Esophagus muscularis mucosa (tissue), 4 donors: ENCODE data around the gene ZNF394. TPM values are rescaled to one million over a fixed set of nuclear protein-coding genes. Genes with fewer than 3 reads are reported as not detected.
A peak's percentile ranks its signal among the peaks of the same experiment; 100 is the strongest.

Experiments
- DNase-seq: peaks from one replicate; pipeline ENCODE4 v3.0.0-alpha.2; 2017; ENCODE audit errors: extremely low spot score
- H3K27ac ChIP-seq, 4 donors: fragments of 200-600 bp; sonication (generic); replicated peaks in 1 of 4; 1 replicate in 3 of 4; 2 replicates in 1 of 4; pipeline ENCODE4 v1.5.1; 2016 to 2019; ENCODE audit warnings: mild to moderate bottlenecking in 1 of 4
- H3K27me3 ChIP-seq, 4 donors: fragments of 200-600 bp; sonication (generic); one replicate each; pipeline versions ENCODE4 v1.5.1 to v1.6.0; 2016 to 2019
- H3K36me3 ChIP-seq, 4 donors: fragments of 200-600 bp; sonication (generic); one replicate each; pipeline ENCODE4 v1.5.1; 2016 to 2019
- H3K4me1 ChIP-seq, 4 donors: fragments of 200-600 bp; sonication (generic); one replicate each; pipeline ENCODE4 v1.5.1; 2016 to 2019
- H3K4me3 ChIP-seq, 4 donors: fragments of 200-600 bp; sonication (generic); 1 replicate in 2 of 4; 2 replicates in 2 of 4; pipeline ENCODE4 v1.5.1; 2016 to 2019; ENCODE audit warnings: mild to moderate bottlenecking in 4 of 4, moderate library complexity in 1 of 4
- H3K9me3 ChIP-seq, 4 donors: fragments of 200-600 bp; sonication (generic); 1 replicate in 3 of 4; 2 replicates in 1 of 4; pipeline ENCODE4 v1.5.1; 2016 to 2019
- EP300 ChIP-seq: sonication (generic); formaldehyde crosslinking; IDR thresholded peaks from one replicate; pipeline ENCODE4 v1.6.1; 2017; ENCODE audit warnings: antibody characterized with exemption
- POLR2A ChIP-seq: fragments of 450-650 bp; IDR thresholded peaks from one replicate; pipeline ENCODE4 v1.6.1; 2017; ENCODE audit warnings: antibody characterized with exemption, moderate library complexity, mild to moderate bottlenecking, low read depth
- POLR2AphosphoS5 ChIP-seq, 2 donors: sonication (generic); formaldehyde crosslinking; IDR thresholded peaks; one replicate each; pipeline ENCODE4 v1.6.1; 2017; ENCODE audit warnings: antibody characterized with exemption in 2 of 2
- WGBS: methylation state at CpG from one replicate; pipeline ENCODE4 v1.1.5; 2018; 5-methylcytosine and 5-hydroxymethylcytosine counted together
- intact Hi-C: fragments of 100-400 bp; cut with DNase I; formaldehyde crosslinking; loops from one replicate; pipeline ENCODE4 v1.15.1; 2023
- total RNA-seq, 4 donors: library from RNA; depleted of rRNA; stranded (reverse); fragments of >200 nt; gene quantifications; one replicate each; pipeline versions ENCODE4 v1.1.0 to v1.2.1, GENCODE V29; 2016
- TF ChIP-seq, protein P1 (sequence below), 3 experiments: fragments of 200-600 bp in 2 of 3; fragments of 450-650 bp in 1 of 3; sonication (generic) in 2 of 3; IDR thresholded peaks; one replicate each; pipeline ENCODE4 v1.5.1; 2017 to 2019; ENCODE audit warnings: antibody characterized with exemption in 3 of 3, mild to moderate bottlenecking in 2 of 3, moderate library complexity in 1 of 3

ZNF394 gene
- total RNA-seq, 4 donors from 2014 or later: 26.6 to 37.9 (median 32.7) TPM

DNA sequence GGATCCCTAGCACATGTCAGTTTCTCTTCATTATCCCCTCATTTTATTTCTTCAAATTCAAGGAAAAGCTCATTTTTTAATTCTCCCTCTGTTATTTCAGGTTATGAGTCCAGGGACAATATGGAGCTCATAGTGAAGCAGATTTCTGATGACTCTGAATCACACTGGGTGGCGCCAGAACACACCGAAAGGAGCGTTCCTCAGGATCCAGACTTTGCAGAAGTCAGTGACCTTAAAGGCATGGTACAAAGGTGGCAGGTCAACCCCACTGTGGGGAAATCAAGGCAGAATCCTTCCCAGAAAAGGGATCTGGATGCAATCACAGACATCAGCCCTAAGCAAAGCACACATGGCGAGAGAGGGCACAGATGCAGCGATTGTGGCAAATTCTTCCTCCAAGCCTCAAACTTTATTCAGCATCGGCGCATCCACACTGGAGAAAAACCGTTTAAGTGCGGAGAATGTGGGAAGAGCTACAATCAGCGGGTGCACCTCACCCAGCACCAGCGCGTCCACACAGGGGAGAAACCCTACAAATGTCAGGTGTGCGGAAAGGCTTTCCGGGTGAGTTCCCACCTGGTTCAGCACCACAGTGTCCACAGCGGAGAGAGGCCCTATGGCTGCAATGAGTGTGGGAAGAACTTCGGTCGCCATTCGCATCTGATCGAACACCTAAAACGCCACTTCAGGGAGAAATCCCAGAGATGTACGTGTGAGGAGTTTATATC is 25.8 kb upstream of the ZNF394 start:
- Histone ChIP-seq H3K9me3 (peaks cover 0 to 25% (median 8%) of the 10 kb centered on the region in 4 donors), H3K4me1 (no peaks in the 10 kb centered on the region), H3K27me3 (no peaks in the 10 kb centered on the region), H3K4me3 (no peak overlapping the region), H3K36me3 (peaks cover 56 to 85% (median 69%) of the 10 kb centered on the region in 4 donors), H3K27ac (no peak overlapping the region)
- 96% methylated on average over 21 of the region's 21 CpGs for WGBS
- TF ChIP-seq POLR2AphosphoS5 (IDR thresholded peaks at IDR 0.05): no peak
- TF ChIP-seq EP300: no peak
- no peak for TF ChIP-seq POLR2A
- TF ChIP-seq, protein P1, sequence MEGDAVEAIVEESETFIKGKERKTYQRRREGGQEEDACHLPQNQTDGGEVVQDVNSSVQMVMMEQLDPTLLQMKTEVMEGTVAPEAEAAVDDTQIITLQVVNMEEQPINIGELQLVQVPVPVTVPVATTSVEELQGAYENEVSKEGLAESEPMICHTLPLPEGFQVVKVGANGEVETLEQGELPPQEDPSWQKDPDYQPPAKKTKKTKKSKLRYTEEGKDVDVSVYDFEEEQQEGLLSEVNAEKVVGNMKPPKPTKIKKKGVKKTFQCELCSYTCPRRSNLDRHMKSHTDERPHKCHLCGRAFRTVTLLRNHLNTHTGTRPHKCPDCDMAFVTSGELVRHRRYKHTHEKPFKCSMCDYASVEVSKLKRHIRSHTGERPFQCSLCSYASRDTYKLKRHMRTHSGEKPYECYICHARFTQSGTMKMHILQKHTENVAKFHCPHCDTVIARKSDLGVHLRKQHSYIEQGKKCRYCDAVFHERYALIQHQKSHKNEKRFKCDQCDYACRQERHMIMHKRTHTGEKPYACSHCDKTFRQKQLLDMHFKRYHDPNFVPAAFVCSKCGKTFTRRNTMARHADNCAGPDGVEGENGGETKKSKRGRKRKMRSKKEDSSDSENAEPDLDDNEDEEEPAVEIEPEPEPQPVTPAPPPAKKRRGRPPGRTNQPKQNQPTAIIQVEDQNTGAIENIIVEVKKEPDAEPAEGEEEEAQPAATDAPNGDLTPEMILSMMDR (IDR thresholded peaks at IDR 0.05): no peak
- DNase-seq: no peak
- intact Hi-C loops: no loop called here

DNA sequence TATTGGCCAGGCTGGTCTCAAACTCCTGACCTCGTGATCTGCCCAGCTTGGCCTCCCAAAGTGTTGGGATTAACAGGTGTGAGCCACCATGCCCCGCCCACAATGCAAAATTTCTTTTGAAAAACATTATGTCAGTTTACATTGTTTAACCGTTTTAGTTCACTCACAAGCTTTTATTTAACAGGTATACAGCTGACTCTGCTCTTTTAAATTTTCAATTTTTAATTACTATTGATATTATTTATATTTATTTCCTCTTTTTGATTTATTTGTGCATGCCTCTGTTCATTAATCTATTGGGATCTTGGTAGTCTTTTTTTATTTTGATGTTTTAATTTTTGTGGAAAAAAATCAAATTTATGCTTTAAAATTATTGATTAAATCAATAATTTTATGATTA is 21.3 kb upstream of the ZNF394 start:
- Histone ChIP-seq H3K27me3 (no peaks in the 10 kb centered on the region), H3K27ac (no peak overlapping the region), H3K4me3 (no peak overlapping the region), H3K4me1 (no peaks in the 10 kb centered on the region), H3K36me3 (peaks cover 29 to 82% (median 58%) of the 10 kb centered on the region in 4 donors), H3K9me3 (no peaks in the 10 kb centered on the region)
- WGBS: 88% methylated on average over 3 of the region's 3 CpGs
- no peak for DNase-seq
- intact Hi-C loops: no loop called here
- TF ChIP-seq POLR2A (no peak), EP300 (no peak), POLR2AphosphoS5 (IDR thresholded peaks at IDR 0.05) (no peak)
- TF ChIP-seq, protein P1 (IDR thresholded peaks at IDR 0.05): no peak

DNA sequence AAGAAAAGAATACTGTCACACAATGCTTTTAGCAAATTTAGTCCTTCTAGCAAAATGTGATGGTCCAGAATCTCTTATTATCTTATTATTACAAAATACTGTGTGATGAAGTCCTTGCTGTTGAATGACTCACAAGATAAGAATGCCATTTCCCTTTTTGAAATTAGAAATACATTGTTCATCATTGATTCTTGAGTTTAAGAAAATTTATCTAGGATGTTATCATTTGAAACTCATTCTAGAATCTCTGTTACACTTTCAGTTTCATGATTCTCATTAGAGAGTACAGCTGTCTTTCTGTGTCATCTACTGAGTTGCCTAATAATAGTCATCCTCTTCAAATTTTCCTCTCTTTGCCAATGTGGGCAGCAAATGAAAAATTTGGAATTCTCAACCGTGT is 14.0 kb upstream of the ZNF394 start:
- Histone ChIP-seq H3K27ac (no peak overlapping the region), H3K36me3 (peaks cover 13 to 91% (median 71%) of the 10 kb centered on the region in 4 donors), H3K4me1 (peaks cover 0 to 3% (median 0%) of the 10 kb centered on the region in 4 donors), H3K9me3 (no peaks in the 10 kb centered on the region), H3K27me3 (no peaks in the 10 kb centered on the region), H3K4me3 (no peak overlapping the region)
- DNase-seq: no peak
- WGBS: 100% methylated on average over 1 of the region's 1 CpG
- TF ChIP-seq POLR2A: no peak
- TF ChIP-seq, protein P1 (IDR thresholded peaks at IDR 0.05): no peak
- intact Hi-C loops: no loop called here

DNA sequence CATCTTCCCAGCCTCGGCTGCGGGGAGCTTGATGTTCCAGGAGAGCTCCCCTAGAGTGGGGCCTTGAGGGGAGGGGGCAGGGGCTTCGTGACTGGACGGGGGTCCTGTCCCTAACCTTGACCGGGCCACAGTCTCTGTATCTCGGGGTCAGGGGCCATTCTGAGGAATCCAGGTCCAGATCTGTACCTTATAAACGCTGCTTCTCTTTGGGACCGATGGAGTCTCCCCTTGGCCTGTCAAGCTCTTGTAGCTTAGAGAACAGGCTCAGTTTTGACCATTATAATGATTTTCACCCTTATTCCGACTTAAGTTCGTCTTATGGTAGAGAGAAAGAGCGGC is 5.2 kb upstream of the ZNF394 start:
- TF ChIP-seq POLR2AphosphoS5 (IDR thresholded peaks at IDR 0.05) (no peak), POLR2A (no peak), EP300 (no peak)
- TF ChIP-seq, protein P1 (IDR thresholded peaks at IDR 0.05): no peak
- 5% methylated on average over 9 of the region's 11 CpGs for WGBS
- H3K27me3 ChIP-seq: no peaks in the 10 kb centered on the region
- intact Hi-C loops: no loop called here
- no peak for DNase-seq
- peak overlapping the region; percentile 90 to 96 (median 94) for H3K27ac ChIP-seq
- peaks cover 0 to 10% (median 7%) of the 10 kb centered on the region in 4 donors for H3K36me3 ChIP-seq
- peak overlapping the region; percentile 80 to 92 (median 86) for H3K4me3 ChIP-seq
- H3K9me3 ChIP-seq: no peaks in the 10 kb centered on the region
- H3K4me1 ChIP-seq: peaks cover 33 to 55% (median 46%) of the 10 kb centered on the region in 4 donors
